G401.6 (cell line): Measurements from ENCODE around the gene NEMP1.

Experiments
- FAIRE-seq: peaks from 2 replicates; lab custom pipeline; 2012; peaks lifted over from hg19 to GRCh38; lab: Jason Lieb, UNC

Gene NEMP1

DNA sequence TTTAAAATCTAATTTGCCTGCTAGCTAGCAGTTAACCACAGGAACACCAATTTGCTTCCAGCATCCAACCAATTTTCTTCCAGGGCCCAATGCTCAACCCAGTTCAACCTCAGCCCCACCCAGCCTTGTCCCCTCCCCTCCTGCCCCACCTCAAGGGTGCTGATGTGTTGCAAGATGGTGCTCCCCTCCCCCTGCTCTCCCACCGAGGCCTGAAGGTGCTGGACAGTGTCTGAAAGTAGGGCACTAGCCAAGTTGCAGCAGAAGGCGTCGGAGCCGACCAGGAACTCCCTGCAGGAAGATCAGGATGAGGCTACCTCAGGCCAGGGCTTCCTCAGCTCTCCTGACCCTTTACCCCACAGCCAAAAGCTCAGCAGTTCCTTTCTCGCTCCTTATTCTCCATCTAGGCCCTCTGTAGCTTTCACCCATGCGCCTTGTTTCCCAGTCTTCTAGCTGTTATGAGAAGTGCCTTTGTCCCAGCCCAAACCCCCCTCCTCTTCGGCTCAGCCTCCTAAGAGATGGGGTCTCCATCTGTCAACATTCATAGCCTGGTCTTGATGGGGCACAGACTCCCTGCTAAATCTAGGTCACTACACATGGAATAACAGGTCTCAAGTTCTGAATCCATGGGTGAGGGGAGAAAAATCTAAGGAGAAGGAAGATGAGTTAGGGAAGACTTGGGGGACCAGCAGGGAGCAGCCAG is 29.0 kb upstream of the NEMP1 start:
- FAIRE-seq, result no peak

DNA sequence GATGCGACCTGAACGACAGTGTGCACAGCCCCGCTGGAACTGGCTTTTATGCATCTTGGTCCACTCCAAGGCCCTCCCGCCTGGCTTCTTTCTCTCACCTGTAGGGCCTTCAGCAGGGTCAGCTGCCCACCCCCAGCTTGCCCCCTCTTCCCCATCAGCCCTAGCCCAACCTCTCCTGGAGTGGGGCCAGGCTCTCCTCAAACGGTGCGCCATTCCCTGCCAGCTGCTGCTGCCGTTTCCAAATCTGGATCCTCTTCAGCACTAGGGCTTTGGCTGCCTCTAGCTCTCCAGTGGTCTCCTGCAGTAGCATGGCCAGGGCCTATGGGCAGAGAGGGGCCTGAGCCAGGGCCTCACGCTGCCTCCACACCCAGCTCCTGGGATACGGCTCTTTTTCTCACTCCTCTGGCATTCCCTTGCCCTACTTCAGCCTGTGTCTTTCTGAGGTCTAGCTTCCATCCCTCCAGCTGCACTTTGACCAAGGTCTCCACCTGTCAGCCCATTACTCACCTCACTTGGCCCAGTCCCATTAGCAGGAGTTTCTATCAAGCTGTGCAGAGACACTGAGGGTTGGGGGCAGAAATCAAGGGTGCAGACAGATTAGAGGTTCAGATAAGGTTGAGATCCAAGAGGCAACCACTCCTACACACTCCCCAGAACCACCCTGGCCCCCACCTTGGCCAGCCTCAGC is 27.6 kb upstream of the NEMP1 start:
- FAIRE-seq, result no peak

DNA sequence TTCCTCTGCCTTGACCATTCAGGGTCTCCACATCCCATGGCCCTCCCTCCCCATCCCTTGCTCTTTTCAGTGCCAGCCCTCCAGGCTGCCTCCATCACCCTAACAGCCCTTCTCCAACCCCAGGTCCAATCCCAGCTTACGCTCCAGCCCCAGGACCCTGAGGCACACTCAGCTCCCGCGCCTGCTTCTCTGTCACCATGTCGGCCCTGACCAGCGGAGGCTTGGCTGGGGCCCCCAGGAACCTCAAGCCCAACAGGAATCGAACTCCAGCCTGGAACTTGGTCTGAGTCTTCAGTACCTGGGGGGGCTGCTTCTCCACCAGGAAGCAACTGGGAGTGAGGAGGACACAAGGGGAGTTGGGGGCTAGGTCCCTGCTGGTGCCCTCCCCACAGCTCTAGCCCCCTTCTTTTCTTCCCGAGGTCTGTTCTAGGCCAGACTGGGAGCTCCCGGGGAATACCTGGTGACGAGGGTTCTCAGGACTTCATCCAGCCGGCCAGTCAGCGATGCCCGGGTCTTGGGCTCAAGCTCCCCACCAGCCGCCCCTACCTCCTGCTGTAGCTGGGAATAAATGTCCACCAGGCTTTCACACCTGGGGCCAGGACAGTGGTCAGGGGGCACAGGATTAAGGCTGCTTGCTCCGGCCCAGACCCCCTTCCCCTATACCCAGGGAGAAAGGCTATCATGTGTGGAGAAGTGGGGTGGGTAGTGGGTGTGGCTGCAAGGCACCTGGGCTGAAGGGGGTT is 26.6 kb upstream of the NEMP1 start:
- FAIRE-seq, result no peak

DNA sequence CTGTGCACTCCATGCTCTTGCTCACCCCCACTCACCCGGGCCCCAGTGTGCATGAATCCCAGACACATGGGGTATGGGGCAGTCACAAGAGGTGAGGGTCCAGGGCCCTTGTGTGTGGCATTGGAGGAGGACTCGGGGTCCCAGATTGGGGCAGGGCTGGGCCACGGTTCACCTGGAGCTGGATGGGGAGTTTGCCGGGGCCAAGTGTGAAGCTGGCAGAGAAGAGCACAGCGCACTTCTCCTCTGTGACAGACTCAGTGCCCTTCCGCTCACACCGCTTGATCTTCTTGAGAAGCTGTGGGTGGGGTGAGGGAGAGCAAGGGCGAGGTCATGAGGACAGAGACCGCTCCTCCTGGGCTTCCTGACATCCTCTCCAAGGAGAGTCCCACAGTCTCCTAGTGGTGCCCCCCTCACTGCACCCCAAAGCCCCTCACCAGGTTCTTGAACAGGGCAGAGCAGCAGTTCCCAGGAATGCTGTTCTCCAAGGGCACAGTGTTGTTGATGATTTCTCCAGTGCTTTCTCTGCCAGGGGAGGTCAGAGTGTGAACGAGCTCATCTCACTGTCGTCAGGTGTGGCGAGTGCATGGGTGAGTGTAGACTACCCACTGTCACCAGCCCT is 25.8 kb upstream of the NEMP1 start:
- FAIRE-seq, result no peak

DNA sequence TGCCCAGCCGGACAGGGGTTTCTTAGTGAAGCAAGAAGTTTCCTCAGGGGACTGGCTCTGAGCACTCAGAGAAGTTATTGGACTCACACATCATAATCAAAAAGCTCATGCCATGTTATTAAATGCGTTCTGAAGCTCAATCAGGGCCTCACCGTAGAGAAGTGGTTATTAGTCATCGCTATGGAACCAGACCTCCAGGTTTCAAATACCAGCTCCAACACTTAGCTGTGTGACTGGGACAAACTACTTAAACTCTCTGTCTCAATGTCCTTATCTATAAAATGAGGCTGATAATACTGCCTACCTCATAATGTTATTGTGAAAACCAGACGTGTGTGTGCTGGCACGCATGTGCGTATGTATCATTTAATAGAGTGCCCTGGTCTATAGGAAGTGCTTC is 25.3 kb upstream of the NEMP1 start:
- no peak for FAIRE-seq

DNA sequence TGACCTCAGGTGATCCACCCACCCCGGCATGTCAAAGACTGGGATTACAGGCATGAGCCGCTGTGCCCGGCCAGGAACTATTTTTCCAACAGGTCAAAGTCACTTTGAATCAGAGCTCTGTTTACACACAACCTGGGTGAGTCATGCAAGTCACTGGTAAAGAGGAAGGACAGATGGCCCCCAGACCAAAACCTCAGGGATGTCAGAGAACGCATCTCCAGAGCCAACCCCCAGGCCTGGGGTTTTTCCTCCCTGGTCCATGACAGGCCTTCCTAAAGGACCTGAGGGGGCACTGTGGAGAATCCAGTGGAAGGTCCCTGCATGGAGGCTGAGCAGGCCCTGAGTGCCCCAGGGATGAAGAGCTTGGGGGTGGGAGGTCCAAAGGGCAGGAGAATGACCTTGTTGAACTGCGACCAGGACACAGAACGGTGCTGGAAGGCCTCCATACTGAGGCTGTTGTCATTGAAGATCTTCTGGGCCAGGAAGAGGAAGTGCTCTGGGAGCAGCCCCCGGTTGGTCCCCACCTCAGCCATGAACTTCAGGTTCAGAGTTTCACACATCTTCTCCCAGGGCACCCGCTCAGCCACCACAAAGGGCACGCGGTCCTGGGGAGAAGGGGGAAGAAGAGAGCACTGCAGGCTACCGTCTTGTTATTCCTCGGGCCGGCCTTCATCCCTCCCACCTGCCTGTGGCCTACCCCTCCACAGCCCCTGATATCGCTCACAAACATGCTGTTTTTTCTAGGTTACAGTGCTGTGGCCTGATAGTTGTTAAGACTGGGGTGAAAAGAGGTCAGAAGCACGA is 23.5 kb upstream of the NEMP1 start:
- FAIRE-seq, result no peak

DNA sequence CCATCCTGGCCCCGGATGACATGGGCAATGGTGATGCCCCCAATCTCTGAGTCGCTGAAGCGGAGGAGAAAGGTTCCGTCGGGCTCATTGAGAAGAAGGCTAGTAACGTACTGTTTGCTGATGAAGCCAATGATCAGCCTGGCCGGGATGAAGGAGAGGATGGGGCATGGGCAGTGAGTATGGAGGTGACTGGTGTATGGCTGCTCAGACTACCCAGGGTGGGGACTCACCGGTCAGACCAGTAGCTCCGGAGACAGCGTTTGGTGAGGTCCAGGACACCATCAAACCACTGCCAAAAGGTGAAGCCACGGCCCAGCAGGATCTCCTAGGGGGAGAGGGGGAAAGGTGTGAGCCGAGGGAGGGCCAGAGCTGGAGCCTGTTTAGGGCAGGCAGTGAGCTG is 21.2 kb upstream of the NEMP1 start:
- no peak for FAIRE-seq

DNA sequence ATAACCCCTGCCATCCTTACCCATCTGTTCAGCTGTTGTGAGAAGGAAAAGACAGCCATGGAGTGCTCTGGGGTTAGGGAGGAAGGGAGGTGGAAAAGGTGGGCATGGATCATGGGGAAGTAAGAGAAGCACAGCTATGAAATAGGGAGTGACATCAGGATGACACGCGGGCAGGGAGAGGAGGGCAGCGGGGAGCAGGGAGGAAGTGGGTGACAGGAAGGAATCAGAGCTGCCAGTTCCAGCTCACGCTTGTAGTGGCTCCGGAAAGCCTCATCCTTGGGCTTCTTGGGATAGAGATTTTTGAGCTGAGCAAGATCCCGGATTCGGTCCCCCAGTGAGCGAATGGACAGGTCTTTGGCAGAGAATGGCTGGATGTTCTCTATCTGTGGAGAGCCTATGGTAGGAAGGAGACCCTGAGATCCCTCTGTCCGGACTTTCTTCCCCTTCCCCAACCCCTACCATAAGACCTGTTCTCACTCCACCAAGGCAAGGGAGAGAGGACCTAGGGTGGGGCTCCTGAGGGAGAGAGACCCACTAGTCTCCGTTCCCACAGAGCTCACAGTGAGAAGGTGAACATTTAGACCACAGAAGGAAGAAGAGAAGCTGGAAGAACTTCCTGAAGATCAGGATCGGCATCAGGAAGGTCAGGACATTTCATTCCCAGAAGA is 20.6 kb upstream of the NEMP1 start:
- no peak for FAIRE-seq

DNA sequence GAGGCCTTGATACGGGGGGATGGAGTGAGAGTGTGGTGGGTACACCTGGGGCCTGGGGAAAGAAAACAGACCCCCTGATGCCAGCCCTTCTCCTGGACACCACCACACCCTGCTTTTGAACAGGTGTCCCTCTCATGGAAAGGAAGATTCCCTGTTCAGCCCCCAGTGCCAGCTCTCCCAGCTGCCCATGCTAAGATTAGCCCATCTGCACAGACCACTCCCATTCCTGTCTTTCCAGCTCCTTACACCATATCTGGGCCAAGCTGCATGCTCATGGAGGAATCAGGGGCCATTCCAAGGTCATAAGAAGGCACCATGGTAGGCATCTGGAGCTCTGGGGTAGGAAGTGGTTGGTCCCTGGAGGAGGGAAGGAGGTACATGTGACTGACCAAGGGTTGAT is 20.0 kb upstream of the NEMP1 start:
- no peak for FAIRE-seq

DNA sequence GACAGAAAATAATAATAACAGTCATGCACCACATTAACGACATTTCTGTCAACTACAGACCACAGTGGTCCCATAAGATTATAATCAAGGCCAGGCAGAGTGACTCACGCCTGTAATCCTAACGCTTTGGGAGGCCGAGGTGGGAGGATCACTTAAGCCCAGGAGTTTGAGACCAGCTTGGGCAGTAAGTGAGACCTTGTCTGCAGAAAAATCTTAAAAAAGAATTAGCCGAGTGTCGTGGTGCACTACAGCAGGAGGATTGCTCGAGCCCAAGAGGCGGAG is 18.9 kb upstream of the NEMP1 start:
- FAIRE-seq, result no peak

DNA sequence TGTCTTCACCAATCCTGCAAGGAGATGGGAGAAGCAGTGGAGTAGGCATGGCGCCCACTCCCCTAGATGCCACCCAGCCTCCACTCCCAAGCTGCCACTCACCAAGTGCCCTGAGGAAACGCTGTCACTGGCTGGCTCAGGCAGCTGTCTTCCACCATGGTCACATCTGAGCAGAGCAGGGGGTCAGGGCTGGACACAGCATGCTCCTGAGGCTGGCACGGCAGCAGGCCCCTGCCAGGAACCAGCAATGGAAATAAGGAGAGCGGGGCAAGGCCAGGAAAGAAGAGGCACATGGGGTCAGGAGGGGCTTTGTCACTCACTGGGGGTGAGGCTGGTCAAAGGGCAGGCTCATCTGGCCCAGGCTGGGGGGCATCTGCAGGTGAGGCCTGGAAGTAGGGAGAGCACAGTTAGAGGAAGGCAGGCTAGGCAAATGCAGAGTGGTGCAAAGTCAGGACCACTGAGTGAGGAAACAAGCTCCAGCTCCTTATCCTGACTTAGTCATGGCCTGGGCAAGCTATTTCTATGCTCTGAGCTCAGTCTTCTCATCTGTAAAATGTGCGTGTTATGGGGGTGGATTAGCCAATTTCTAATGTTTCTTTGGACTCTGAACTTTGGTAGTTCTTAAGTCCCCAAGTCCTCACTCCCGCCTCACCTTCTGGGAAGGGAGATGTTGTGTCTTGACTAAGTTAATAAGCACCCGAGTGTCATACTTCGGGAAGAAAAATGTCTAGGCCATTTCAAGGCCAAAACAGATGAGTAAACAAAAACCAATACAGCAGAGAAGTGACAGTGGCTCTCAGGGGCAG is 18.4 kb upstream of the NEMP1 start:
- FAIRE-seq, result no peak

DNA sequence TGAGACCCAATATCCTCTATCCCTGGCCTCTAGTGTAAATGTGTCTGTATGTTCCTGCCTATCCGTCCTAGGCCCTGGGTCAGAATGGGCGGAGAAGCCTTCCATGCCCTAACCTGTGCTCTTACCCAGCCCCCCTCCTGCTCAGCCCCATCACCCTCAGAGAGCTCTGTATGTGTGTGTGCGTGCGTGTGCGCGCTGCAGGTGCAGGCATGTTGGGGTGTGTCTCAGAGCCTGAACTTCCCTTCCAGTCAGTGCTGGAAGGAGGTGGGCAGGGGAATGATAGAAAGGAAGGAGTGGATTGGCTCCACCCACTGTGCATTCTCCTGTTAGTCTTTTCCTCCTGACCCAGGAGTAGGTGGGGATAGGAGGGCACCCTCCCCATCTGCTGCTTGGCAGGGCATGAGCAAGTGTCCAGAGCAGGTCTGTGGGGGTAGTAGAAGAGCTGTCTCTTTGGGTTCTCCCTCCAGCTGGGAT is 17.5 kb upstream of the NEMP1 start:
- FAIRE-seq, result no peak

DNA sequence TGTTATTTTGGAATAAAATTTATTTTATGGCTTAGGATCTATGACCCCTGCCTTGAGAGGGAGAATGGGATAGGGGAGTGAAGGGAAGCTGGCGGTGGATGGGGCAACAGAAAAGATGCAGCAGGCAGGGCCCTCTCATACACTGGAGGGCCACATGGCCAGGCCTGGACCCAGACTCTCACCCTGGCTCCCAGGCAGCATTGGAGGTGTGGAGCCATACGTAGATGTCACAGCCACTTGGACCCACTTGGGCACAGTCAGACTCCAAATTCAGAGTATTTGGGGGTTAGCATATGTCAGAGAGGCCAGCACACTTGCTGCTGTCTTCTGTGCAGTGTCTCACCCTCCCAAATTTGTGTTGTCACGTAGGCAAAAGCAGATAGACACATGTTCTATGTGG is 16.8 kb upstream of the NEMP1 start:
- FAIRE-seq, result no peak

DNA sequence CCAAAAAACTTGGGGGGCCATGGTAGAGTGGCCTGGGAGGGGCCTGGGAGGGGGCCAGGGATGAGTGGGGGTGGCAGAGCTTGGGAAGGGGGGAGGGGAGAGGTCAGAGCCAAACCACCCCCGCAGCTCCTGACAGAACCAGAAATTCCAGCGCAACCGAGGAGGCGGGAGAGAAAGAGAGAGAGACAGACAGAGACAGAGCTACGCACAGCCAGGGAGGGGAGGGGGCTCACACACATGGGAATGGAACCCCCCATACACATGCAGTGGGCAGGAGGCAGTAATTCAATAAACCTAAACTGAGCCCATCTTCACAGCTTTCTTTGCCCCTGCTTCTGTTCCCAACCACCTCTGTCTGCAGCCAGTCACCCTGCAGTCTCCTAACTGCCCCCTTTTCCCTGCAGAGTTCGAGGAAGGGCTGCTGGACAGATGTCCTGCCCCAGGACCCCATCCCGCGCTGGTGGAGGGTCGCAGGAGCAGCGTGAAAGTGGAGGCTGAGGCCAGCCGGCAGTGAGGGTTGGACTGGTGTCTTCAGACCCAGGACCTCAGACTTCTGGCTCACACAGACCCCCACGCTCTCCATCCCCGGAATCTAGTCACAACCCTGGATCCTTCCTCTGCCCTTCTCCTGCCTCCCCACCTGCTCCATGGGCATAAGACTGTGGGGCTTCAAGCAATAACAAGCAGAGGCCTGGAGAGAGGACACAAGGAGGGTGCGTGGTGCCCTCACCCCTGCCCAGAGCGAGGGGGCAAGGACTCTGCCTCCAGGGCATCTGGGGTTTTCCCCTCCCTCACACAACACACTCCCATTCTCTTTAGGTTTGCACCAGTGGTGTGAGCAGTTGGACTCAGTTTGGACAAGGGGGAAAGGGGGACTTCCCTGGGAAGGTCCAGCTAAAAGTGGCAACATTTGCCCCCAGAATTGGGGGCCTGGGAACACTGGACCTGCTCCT is 15.9 kb upstream of the NEMP1 start:
- FAIRE-seq, result no peak

DNA sequence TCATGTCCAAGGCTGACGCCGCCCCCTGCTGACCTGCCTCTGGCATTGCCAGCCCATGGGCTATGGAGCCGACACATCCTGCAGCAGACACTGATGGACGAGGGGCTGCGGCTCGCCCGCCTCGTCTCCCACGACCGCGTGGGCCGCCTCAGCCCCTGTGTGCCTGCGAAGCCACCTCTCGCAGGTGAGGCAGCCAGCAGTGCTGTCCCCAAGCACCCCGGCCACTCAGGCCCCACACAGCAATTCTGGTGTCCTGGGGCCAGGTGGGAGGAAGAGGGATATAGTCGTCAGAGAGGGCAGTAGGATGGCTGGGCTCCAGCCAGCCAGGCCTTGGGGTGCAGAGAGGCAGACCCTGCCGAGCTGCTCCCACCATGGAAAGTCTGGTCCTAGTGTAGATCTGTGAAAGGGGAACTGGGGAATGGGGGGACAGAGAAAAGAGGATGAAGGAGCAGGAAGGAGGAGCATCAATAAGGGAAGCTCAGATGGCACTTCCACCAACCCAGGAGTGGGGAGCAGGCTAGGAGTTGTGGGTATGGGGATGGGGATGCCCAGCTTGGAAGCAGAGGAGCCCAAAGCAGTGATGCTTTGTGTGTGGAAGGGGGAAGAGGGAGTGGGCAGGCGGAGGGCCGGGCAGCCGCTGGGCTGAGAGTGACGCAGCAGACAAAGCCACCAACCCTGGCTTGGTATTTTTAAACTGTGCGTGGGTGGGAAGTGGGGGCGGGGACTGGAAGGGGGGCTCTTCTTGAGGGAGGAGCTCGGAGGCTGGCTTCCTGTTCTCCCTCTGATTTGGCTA is 15.0 kb upstream of the NEMP1 start:
- no peak for FAIRE-seq

DNA sequence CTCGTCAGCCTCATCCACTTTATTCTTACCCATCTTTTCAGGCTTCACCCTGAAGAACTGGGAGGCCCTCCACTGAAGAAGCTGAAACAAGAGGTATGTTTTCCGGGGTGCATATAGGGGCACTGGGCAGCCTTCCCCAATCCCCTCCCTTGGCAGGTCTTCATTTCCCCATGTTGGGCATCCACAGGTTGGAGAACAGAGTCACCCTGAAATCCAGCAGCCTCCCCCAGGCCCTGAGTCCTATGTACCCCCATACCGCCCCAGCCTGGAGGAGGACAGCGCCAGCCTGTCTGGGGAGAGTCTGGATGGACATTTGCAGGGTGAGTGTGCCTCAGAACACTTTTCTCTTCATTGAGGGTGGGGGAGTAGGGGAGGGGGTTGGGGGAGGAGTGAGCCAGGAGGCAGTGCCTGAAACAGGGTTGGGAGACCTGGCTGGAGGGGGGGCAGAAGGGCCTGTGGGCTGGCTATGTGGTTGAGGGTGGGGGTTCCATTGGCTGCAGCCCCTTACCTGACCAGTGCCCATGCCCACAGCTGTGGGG is 14.4 kb upstream of the NEMP1 start:
- no peak for FAIRE-seq

DNA sequence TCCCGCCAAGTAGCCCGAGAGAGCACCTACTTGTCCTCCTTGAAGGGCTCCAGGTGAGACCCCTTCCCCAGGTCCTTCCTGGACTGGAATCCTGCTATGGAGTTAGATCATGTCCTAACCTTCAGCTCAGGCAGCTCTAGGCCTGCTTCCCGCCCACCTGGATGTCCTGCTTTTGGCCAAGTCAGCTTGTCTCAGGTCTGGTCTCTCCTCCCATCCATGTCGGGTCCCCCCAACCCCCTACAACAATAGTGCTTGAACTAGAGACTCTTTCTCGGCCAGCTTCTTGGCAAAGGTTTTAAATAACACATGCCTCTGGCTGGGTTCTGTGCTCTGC is 13.9 kb upstream of the NEMP1 start:
- FAIRE-seq, result no peak

DNA sequence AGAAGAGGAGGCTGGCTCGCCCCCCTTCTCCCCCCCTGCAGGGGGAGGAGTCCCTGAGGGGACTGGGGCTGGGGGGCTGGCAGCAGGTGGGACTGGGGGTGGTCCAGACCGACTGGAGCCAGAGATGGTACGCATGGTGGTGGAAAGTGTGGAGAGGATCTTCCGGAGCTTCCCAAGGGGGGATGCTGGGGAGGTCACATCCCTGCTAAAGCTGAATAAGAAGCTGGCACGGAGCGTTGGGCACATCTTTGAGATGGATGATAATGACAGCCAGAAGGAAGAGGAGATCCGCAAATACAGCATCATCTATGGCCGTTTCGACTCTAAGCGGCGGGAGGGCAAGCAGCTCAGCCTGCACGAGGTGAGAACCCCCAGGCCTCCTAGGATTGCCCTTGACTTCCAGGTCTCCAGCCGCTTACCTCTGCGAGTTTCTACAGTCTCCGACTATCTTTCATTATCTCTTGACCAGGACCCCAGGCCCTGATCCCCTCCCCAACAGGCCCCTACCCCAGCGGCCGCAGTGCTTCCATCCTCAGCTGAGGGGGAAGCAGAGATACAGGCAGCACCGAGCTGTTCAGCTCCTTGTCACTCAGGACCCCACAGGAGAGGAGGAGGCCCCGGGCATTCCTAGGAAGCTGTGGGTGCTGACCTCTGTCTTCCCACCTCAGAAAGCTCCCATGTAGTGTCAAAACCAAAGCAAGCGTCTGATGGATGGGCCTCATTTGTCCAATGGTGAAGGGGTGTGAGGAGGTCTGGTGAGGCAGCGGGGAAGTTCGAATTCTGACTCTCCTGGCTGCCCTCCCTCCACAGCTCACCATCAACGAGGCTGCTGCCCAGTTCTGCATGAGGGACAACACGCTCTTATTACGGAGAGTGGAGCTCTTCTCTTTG is 13.3 kb upstream of the NEMP1 start:
- no peak for FAIRE-seq
